OCI-LY7 (cell line): ENCODE data around the gene ZNF827.

ENCODE experiments used
- EZH2phosphoT487 ChIP-seq: fragments of 200-600 bp; sonication (generic); IDR thresholded peaks from 2 replicates; pipeline ENCODE4 v1.6.1; 2018; ENCODE audit warnings: low read depth, borderline replicate concordance, mild to moderate bottlenecking, mixed run types, antibody characterized with exemption, low read length, moderate library complexity, mixed read lengths
- TF ChIP-seq, protein P1 (sequence below): fragments of 200-600 bp; sonication (generic); conservative IDR thresholded peaks from 2 replicates; pipeline ENCODE4 v1.5.1; 2014; ENCODE audit warnings: mild to moderate bottlenecking, antibody characterized with exemption, low read length, moderate library complexity, mixed read lengths

DNA sequence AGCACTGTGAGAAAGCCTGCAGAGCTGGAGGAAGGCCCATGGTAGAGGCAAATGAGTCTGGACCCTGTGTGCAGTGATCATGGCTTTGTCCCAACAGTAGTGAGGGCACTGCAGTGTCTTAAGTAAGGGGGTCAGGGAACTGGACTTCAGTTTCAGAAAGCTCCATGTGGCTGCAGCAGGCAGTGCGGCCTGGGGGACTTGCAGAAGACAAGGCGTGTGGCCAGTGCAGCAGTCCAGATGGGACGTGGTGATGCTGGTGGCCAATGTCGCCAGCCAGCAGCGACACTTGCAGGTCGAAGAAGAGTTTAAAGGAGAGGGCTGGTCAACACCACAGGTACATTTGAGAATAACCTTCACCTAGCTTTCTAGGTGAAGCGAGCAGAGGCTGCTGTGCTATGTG lies 113.4 kb downstream of the ZNF827 start:
- TF ChIP-seq, protein P1, sequence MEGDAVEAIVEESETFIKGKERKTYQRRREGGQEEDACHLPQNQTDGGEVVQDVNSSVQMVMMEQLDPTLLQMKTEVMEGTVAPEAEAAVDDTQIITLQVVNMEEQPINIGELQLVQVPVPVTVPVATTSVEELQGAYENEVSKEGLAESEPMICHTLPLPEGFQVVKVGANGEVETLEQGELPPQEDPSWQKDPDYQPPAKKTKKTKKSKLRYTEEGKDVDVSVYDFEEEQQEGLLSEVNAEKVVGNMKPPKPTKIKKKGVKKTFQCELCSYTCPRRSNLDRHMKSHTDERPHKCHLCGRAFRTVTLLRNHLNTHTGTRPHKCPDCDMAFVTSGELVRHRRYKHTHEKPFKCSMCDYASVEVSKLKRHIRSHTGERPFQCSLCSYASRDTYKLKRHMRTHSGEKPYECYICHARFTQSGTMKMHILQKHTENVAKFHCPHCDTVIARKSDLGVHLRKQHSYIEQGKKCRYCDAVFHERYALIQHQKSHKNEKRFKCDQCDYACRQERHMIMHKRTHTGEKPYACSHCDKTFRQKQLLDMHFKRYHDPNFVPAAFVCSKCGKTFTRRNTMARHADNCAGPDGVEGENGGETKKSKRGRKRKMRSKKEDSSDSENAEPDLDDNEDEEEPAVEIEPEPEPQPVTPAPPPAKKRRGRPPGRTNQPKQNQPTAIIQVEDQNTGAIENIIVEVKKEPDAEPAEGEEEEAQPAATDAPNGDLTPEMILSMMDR, result no peak
- no peak for TF ChIP-seq EZH2phosphoT487
